Uterus (tissue), 4 donors: Measurements from ENCODE around the gene PGLYRP3. TPM values are rescaled to one million over a fixed set of nuclear protein-coding genes. Genes with fewer than 3 reads are reported as not detected.

Experiments
- DNase-seq, 2 donors: peaks; one replicate each; pipeline ENCODE4 v3.0.0-alpha.2; 2019 to 2020
- H3K27ac ChIP-seq, 2 donors: fragments of 200-600 bp; sonication (generic); 1 replicate in 1 of 2; 2 replicates in 1 of 2; pipeline ENCODE4 v1.5.1; 2016 to 2018
- H3K27me3 ChIP-seq, 2 donors: fragments of 200-600 bp; sonication (generic); one replicate each; pipeline ENCODE4 v1.5.1; 2018 to 2019; ENCODE audit warnings: control low read depth in 1 of 2
- H3K36me3 ChIP-seq, 2 donors: fragments of 200-600 bp; sonication (generic); one replicate each; pipeline ENCODE4 v1.5.1; 2019; ENCODE audit warnings: control low read depth in 1 of 2
- H3K4me1 ChIP-seq, 2 donors: fragments of 200-600 bp; sonication (generic); one replicate each; pipeline ENCODE4 v1.5.1; 2018 to 2019; ENCODE audit warnings: control low read depth in 1 of 2
- H3K4me3 ChIP-seq, 2 donors: fragments of 200-600 bp; sonication (generic); 1 replicate in 1 of 2; 2 replicates in 1 of 2; pipeline ENCODE4 v1.5.1; 2018 to 2019; ENCODE audit warnings: mild to moderate bottlenecking in 1 of 2
- H3K9me3 ChIP-seq, 2 donors: fragments of 200-600 bp; sonication (generic); one replicate each; pipeline ENCODE4 v1.5.1; 2019; ENCODE audit warnings: control low read depth in 1 of 2
- CTCF ChIP-seq, 4 experiments: fragments of 200-600 bp in 2 of 4; fragments of 450-650 bp in 2 of 4; sonication (generic) in 2 of 4; IDR thresholded peaks; one replicate each; pipeline ENCODE4 v1.5.1; 2016 to 2019; ENCODE audit warnings: antibody characterized with exemption in 4 of 4, mild to moderate bottlenecking in 2 of 4, moderate library complexity in 1 of 4
- POLR2A ChIP-seq, 2 donors: fragments of 450-650 bp; IDR thresholded peaks; one replicate each; pipeline ENCODE4 v1.6.1; 2016; ENCODE audit warnings: antibody characterized with exemption in 2 of 2, mild to moderate bottlenecking in 1 of 2, moderate library complexity in 1 of 2
- intact Hi-C: fragments of 100-400 bp; cut with DNase I; formaldehyde crosslinking; loops from one replicate; pipeline ENCODE4 v1.15.1; 2023; ENCODE audit warnings: low total_unique reads
- small RNA-seq: library from RNA; depleted of rRNA; stranded (forward); fragments of <200 nt; gene quantifications from one replicate; pipeline ENCODE3, GENCODE V24; 2016
- total RNA-seq, 4 donors: library from RNA; depleted of rRNA in 3 of 4; stranded (reverse); fragments of >200 nt in 3 of 4; gene quantifications; one replicate each; pipeline versions ENCODE4 v1.1.0 to v1.2.4, GENCODE V29; 2014 to 2023
- donor health status: DM: yes; HTN: yes; CAD: no.

Gene PGLYRP3
- total RNA-seq, 4 donors from 2014 or later, result not detected

DNA sequence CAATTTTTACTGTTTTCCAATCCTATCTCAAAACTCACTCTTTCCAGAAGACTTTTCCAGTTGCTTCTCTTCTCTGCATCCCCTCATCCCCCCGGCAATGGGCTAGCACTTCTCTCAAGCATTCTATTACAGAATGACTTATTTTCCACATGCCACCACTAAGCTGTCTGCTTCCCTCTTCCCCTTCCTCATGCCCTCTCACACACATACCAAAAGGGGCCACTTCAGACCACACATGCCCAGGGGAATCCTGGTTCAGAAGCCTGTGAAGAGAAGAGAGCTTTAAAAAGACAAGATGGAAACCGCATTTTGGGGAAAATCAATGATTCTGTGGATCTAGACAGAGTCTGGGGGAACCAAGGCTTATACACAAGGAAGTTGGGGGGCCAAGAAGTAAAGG is 61.7 kb downstream of the PGLYRP3 start:
- no peak for DNase-seq
- Histone ChIP-seq H3K27me3 (no peaks in the 10 kb centered on the region), H3K36me3 (no peaks in the 10 kb centered on the region), H3K9me3 (no peaks in the 10 kb centered on the region), H3K4me1 (no peaks in the 10 kb centered on the region), H3K27ac (no peak overlapping the region), H3K4me3 (no peak overlapping the region)
- TF ChIP-seq CTCF (IDR thresholded peaks at IDR 0.05) (no peak), POLR2A (IDR thresholded peaks at IDR 0.05) (no peak)
- intact Hi-C loops, result no loop called here

DNA sequence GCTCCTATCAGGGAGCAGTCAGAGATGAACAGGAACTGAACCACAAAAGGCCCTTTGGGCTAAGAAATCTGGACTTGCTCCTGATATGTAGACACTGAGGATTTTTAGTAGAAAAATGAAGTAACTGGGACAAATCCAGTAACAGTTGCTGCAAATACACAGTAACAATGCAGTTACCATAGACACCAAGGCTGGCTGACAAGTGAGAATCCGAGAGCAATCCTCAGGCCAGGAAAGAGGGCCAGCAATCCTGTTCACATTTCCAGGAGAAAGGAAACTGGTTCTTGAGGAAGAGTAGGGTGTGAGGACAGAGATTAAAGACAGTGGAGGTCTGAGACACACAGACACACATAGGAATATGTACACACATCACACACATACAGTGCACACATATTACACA is 62.6 kb downstream of the PGLYRP3 start:
- Histone ChIP-seq H3K27ac (no peak overlapping the region), H3K4me3 (no peak overlapping the region), H3K27me3 (no peaks in the 10 kb centered on the region), H3K36me3 (no peaks in the 10 kb centered on the region), H3K9me3 (no peaks in the 10 kb centered on the region), H3K4me1 (no peaks in the 10 kb centered on the region)
- no peak for DNase-seq
- intact Hi-C loops, result no loop called here
- no peak for TF ChIP-seq POLR2A (IDR thresholded peaks at IDR 0.05)
- TF ChIP-seq CTCF (IDR thresholded peaks at IDR 0.05), result no peak

GRCh38 chr1:153248176-153248879 is 64.4 kb downstream of the PGLYRP3 start:
- TF ChIP-seq CTCF (IDR thresholded peaks at IDR 0.05), result no peak
- no peak for TF ChIP-seq POLR2A (IDR thresholded peaks at IDR 0.05)
- no peaks in the 10 kb centered on the region for H3K4me1 ChIP-seq
- no peak overlapping the region for H3K4me3 ChIP-seq
- no peak overlapping the region for H3K27ac ChIP-seq
- H3K9me3 ChIP-seq, result no peaks in the 10 kb centered on the region
- intact Hi-C loops, result no loop called here
- no peak for DNase-seq
- H3K27me3 ChIP-seq, result no peaks in the 10 kb centered on the region
- no peaks in the 10 kb centered on the region for H3K36me3 ChIP-seq

Small RNAs within 50 kb of the gene (small RNA-seq; reads per million reads assigned to genes)
- gene RNU6-160P, result not detected

Other genes starting within 250 kb of the PGLYRP3 start
- not detected for gene SPRR2B, start 241.3 kb downstream of the PGLYRP3 start, total RNA-seq
- not detected for gene SPRR2E, start 218.4 kb downstream of the PGLYRP3 start, total RNA-seq
- gene SPRR2F, start 199.4 kb downstream of the PGLYRP3 start, total RNA-seq, result 1 to 10 TPM in 1 of 4 donors, not detected in 3; 2.8 TPM
- gene SPRR2G, start 162.1 kb downstream of the PGLYRP3 start, total RNA-seq, result not detected
- not detected for gene LELP1, start 109.5 kb downstream of the PGLYRP3 start, total RNA-seq
- gene PRR9, start 95.4 kb downstream of the PGLYRP3 start, total RNA-seq, result not detected
- not detected for gene LORICRIN, start 53.3 kb downstream of the PGLYRP3 start, total RNA-seq
- not detected for gene PGLYRP4, start 35.9 kb upstream of the PGLYRP3 start, total RNA-seq
- gene S100A9, start 44.9 kb upstream of the PGLYRP3 start, total RNA-seq, result 100 to 1,000 TPM in 1 of 4 donors, 10 to 100 TPM in 3; 33.4 to 175 (median 54.0) TPM
- 1 to 10 TPM in 2 of 4 donors, not detected in 2; 2.6 to 3.2 TPM for gene S100A12, start 62.7 kb upstream of the PGLYRP3 start, total RNA-seq
- gene S100A8, start 78.1 kb upstream of the PGLYRP3 start, total RNA-seq, result 10 to 100 TPM in 2 of 4 donors, 1 to 10 TPM in 1, not detected in 1; 5.4 to 25.2 (median 24.7) TPM
- not detected for gene S100A7A, start 103.6 kb upstream of the PGLYRP3 start, total RNA-seq
- gene S100A7, start 147.7 kb upstream of the PGLYRP3 start, total RNA-seq, result 1 to 10 TPM in 1 of 4 donors, not detected in 3; 3.5 TPM
- 100 to 1,000 TPM in 3 of 4 donors, 10 to 100 TPM in 1; 55.5 to 729 (median 448) TPM for gene S100A6, start 223.0 kb upstream of the PGLYRP3 start, total RNA-seq
- not detected for gene S100A5, start 228.0 kb upstream of the PGLYRP3 start, total RNA-seq
- 100 to 1,000 TPM in 3 of 4 donors, 10 to 100 TPM in 1; 58.9 to 226 (median 155) TPM for gene S100A4, start 232.9 kb upstream of the PGLYRP3 start, total RNA-seq
- 1 to 10 TPM in 2 of 4 donors, not detected in 2; 1.2 to 3.7 TPM for gene S100A3, start 236.3 kb upstream of the PGLYRP3 start, total RNA-seq